Measurements from ENCODE around the gene HSP90B1. TPM values are rescaled to one million over a fixed set of nuclear protein-coding genes. Genes with fewer than 3 reads are reported as not detected.

The HSP90B1 gene
- polyA plus RNA-seq, 1 of the 3 experiments (the other 2 are of a cell fraction), result 420 TPM

- TF ChIP-seq REST (IDR thresholded peaks at IDR 0.05; ENCODE audit: low read depth, low read length) (no peak), TCF12 (IDR thresholded peaks at IDR 0.05) (peak; percentile 56), EP300 (IDR thresholded peaks at IDR 0.05; ENCODE audit: borderline replicate concordance in 1 of 2, low read depth in 1 of 2, low read length in 1 of 2) (peak in 1 of 2 experiments; percentile 9; a peak in 1 of 4 replicates), MEF2A (IDR thresholded peaks at IDR 0.05; ENCODE audit: borderline replicate concordance, low read depth) (no peak), NRF1 (IDR thresholded peaks at IDR 0.05; ENCODE audit: low read depth, low read length) (no peak), CHD2 (IDR thresholded peaks at IDR 0.05; ENCODE audit: low read length, partially characterized antibody) (no peak), RCOR1 (IDR thresholded peaks at IDR 0.05; ENCODE audit: low read length) (no peak), USF1 (IDR thresholded peaks at IDR 0.05; ENCODE audit: borderline replicate concordance, low read depth) (no peak), JUND (IDR thresholded peaks at IDR 0.05) (peak; percentile 42; the same call in 1 of the 2 replicates), SMC3 (IDR thresholded peaks at IDR 0.05; ENCODE audit: low read depth, low read length) (no peak), TEAD4 (IDR thresholded peaks at IDR 0.05; ENCODE audit: borderline replicate concordance, insufficient read depth) (no peak), POLR2AphosphoS5 (IDR thresholded peaks at IDR 0.05; ENCODE audit: low read depth, low read length) (no peak), YY1 (IDR thresholded peaks at IDR 0.05; ENCODE audit: low read depth) (no peak)
Observed at GRCh38 chr12:103924761-103925641, 5.2 kb upstream of the HSP90B1 start (continued).

GRCh38 chr12:103928682-103929045 is 1.5 kb upstream of the HSP90B1 start:
- Histone ChIP-seq H2AFZ (ENCODE audit: low read depth) (peak overlapping the region; percentile 88; the same call in 1 of the 2 replicates), H3K9ac (peak overlapping the region; percentile 79; the same call in 1 of the 2 replicates), H3K27ac (ENCODE audit: low read depth in 2 of 2, low read length in 1 of 2) (peak overlapping the region; percentile 86 to 91), H4K20me1 (ENCODE audit: insufficient read depth) (peaks cover 18% of the 10 kb centered on the region), H3K9me2 (no peaks in the 10 kb centered on the region), H3K9me3 (no peaks in the 10 kb centered on the region), H3K27me3 (ENCODE audit: insufficient read depth) (no peaks in the 10 kb centered on the region), H3K4me2 (peak overlapping the region; percentile 73), H3F3A (replicated peaks; ENCODE audit: insufficient read depth) (no peaks in the 10 kb centered on the region), H3K36me3 (replicated peaks in 1 of 2; ENCODE audit: control insufficient read depth in 1 of 2, insufficient read depth in 2 of 2, low read length in 1 of 2) (peaks cover 19 to 24% of the 10 kb centered on the region in 2 experiments), H3K79me2 (ENCODE audit: insufficient read depth) (peaks cover 35% of the 10 kb centered on the region), H3K4me3 (ENCODE audit: low read depth in 2 of 2, low read length in 1 of 2) (peak overlapping the region; percentile 55 to 62), H3K4me1 (ENCODE audit: control insufficient read depth in 1 of 2, insufficient read depth in 2 of 2, low read depth in 1 of 2, low read length in 1 of 2) (peaks cover 14 to 17% of the 10 kb centered on the region in 2 experiments)
- no peak for TF ChIP-seq EP300 (IDR thresholded peaks at IDR 0.05; ENCODE audit: borderline replicate concordance in 1 of 2, low read depth in 1 of 2, low read length in 1 of 2)
- TF ChIP-seq CHD2 (IDR thresholded peaks at IDR 0.05; ENCODE audit: low read length, partially characterized antibody), result no peak
- CTCF ChIA-PET, result interaction anchor here (1.1 kb wide), 1 partner anchor 9 kb away, joined by 3 read pairs; no protein-coding TSS in a partner anchor
- POLR2A ChIA-PET, result no interaction called here
- DNase-seq, result no peak
- WGBS (ENCODE audit: low lambda C conversion rate), result 75% methylated on average over 12 of the region's 12 CpGs
